ENCODE results near the gene PAX2.

DNA sequence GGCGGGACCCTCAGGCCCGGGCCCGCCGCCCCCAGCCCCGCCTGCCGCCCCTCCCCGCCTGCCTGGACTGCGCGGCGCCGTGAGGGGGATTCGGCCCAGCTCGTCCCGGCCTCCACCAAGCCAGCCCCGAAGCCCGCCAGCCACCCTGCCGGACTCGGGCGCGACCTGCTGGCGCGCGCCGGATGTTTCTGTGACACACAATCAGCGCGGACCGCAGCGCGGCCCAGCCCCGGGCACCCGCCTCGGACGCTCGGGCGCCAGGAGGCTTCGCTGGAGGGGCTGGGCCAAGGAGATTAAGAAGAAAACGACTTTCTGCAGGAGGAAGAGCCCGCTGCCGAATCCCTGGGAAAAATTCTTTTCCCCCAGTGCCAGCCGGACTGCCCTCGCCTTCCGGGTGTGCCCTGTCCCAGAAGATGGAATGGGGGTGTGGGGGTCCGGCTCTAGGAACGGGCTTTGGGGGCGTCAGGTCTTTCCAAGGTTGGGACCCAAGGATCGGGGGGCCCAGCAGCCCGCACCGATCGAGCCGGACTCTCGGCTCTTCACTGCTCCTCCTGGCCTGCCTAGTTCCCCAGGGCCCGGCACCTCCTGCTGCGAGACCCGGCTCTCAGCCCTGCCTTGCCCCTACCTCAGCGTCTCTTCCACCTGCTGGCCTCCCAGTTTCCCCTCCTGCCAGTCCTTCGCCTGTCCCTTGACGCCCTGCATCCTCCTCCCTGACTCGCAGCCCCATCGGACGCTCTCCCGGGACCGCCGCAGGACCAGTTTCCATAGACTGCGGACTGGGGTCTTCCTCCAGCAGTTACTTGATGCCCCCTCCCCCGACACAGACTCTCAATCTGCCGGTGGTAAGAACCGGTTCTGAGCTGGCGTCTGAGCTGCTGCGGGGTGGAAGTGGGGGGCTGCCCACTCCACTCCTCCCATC lies 82.7 kb downstream of the PAX2 start:
- TF ChIP-seq EZH2phosphoT487 (IDR thresholded peaks at IDR 0.05; ENCODE audit: insufficient read depth, low read depth) (peak; percentile 58; the same call in 1 of the 2 replicates), EZH2 (IDR thresholded peaks at IDR 0.05; ENCODE audit: insufficient read depth, poor library complexity, severe bottlenecking) (peak; percentile 10)
